ENCODE results near the gene GAREM1. TPM values are rescaled to one million over a fixed set of nuclear protein-coding genes. Genes with fewer than 3 reads are reported as not detected.

GAREM1 gene
- total and polyA plus RNA-seq, 9 of the 15 experiments (the other 6 are each of a cell fraction or from before 2014, with no cell fraction given), result 0.03 to 0.33 (median 0.07) TPM; not detected in 1

GRCh38 chr18:32276906-32277305 lies 193.8 kb downstream of the GAREM1 start:
- H3K4me2 ChIP-seq (ENCODE audit: insufficient read depth, low read length), result no peak overlapping the region
- no peak overlapping the region for H3K9ac ChIP-seq (ENCODE audit: insufficient read depth in 1 of 2, low read depth in 2 of 2, low read length in 2 of 2)
- H3K79me2 ChIP-seq (ENCODE audit: control insufficient read depth, insufficient read depth, low read length), result no peaks in the 10 kb centered on the region
- WGBS (ENCODE audit: insufficient coverage, low coverage, missing lambda C conversion rate), result 0% methylated on average over 4 of the region's 4 CpGs
- H3K4me1 ChIP-seq (replicated peaks in 1 of 2; ENCODE audit: control insufficient read depth in 2 of 2, insufficient read depth in 2 of 2, low read length in 2 of 2), result no peaks in the 10 kb centered on the region
- H4K20me1 ChIP-seq (replicated peaks; ENCODE audit: control insufficient read depth, insufficient read depth, low read length), result no peaks in the 10 kb centered on the region
- in situ Hi-C loops (cut with MboI) (no loop called here), intact Hi-C loops (cut with micrococcal nuclease) (no loop called here)
- FAIRE-seq, result no peak
- no peak overlapping the region for H3K4me3 ChIP-seq
- no peaks in the 10 kb centered on the region for H3K9me3 ChIP-seq (replicated peaks; ENCODE audit: control insufficient read depth, insufficient read depth, low read depth, low read length)
- CTCF ChIA-PET (ENCODE audit: low intra/inter-chr PET ratio), result no interaction called here
- H2AFZ ChIP-seq (ENCODE audit: low read depth, low read length), result no peak overlapping the region
- no peaks in the 10 kb centered on the region for H3K9me1 ChIP-seq (ENCODE audit: control insufficient read depth, insufficient read depth, low read length)
- BruUV-seq (replicated peaks), result no TSS peak
- ATAC-seq, result no peak
- 0 out of 5 replicates have a peak, but pooled peaks cover 0 to 2% of the 10 kb centered on the region in 2 experiments for H3K27me3 ChIP-seq (ENCODE audit: control insufficient read depth in 2 of 2, insufficient read depth in 2 of 2, low read length in 2 of 2)
- no peak for DNase-seq (ENCODE audit: extremely low read depth in 1 of 4, low spot score in 3 of 4)
- TF ChIP-seq STAT6 (CRISPR knock-in tag; IDR thresholded peaks at IDR 0.05), result no peak
- no peak for TF ChIP-seq RB1 (IDR thresholded peaks at IDR 0.05; ENCODE audit: low read depth)
- TF ChIP-seq BCOR (IDR thresholded peaks at IDR 0.05), result no peak
- TF ChIP-seq TAF7 (tag; IDR thresholded peaks at IDR 0.05), result no peak
- no peak for TF ChIP-seq ZBTB12 (CRISPR knock-in tag; IDR thresholded peaks at IDR 0.05)
- no peak for TF ChIP-seq ZBTB33 (CRISPR knock-in tag; IDR thresholded peaks at IDR 0.05)
- no peak for TF ChIP-seq ZNF224 (CRISPR knock-in tag; IDR thresholded peaks at IDR 0.05)
- TF ChIP-seq FOXJ2 (tag; IDR thresholded peaks at IDR 0.05), result no peak
- TF ChIP-seq STAT5A (IDR thresholded peaks at IDR 0.05; ENCODE audit: borderline replicate concordance, low read length), result no peak
- TF ChIP-seq ZNF140 (CRISPR knock-in tag; IDR thresholded peaks at IDR 0.05), result no peak
- no peak for TF ChIP-seq IRF1 (CRISPR knock-in tag; IDR thresholded peaks at IDR 0.05; ENCODE audit: borderline replicate concordance)
- no peak for TF ChIP-seq PTTG1 (tag; IDR thresholded peaks at IDR 0.05; ENCODE audit: low read depth)
- H3K36me3 ChIP-seq (ENCODE audit: control insufficient read depth, insufficient read depth, low read length), result no peaks in the 10 kb centered on the region
- POLR2A ChIA-PET, result no interaction called here
- no peak overlapping the region for H3K27ac ChIP-seq (ENCODE audit: extremely low read depth, low read depth, low read length)
